Activated naive CD4-positive, alpha-beta T cell treated with anti-CD3 and anti-CD28 coated beads, Interleukin-2, amount 50 U/mL, for 16 hours (primary cell): ENCODE measurements around the gene ZER1.
A peak's percentile ranks its signal among the peaks of the same experiment; 100 is the strongest.

Experiments used
- DNase-seq: peaks from one replicate; pipeline ENCODE4 v3.0.0-alpha.2; 2020

The ZER1 gene

GRCh38 chr9:128689293-128689774, 82.4 kb downstream of the ZER1 start:
- DNase-seq, result no peak

- DNase-seq, result peak; percentile 94
Observed at GRCh38 chr9:128688501-128689292, 83.0 kb downstream of the ZER1 start, which contains the start of gene SET. Gene SET (plus strand): TSS chr9:128689222. CDS start chr9:128689583, 361 bp downstream.

- no peak for DNase-seq
Observed at GRCh38 chr9:128687453-128687852, 84.3 kb downstream of the ZER1 start.

- peak; percentile 59 for DNase-seq
Observed at GRCh38 chr9:128685636-128686489, 85.9 kb downstream of the ZER1 start.

- peak; percentile 75 for DNase-seq
Observed at GRCh38 chr9:128684325-128685199, 87.2 kb downstream of the ZER1 start.

- no peak for DNase-seq
Observed at GRCh38 chr9:128684065-128684324, 87.7 kb downstream of the ZER1 start.

GRCh38 chr9:128683340-128684064, 88.2 kb downstream of the ZER1 start:
- DNase-seq, result no peak
